ENCODE data around the gene ZDHHC4. TPM values are rescaled to one million over a fixed set of nuclear protein-coding genes. Genes with fewer than 3 reads are reported as not detected.
A peak's percentile ranks its signal among the peaks of the same experiment; 100 is the strongest.

ZDHHC4 gene
- total RNA-seq, 1 experiment from 2014 or later = 28.9 TPM

DNA sequence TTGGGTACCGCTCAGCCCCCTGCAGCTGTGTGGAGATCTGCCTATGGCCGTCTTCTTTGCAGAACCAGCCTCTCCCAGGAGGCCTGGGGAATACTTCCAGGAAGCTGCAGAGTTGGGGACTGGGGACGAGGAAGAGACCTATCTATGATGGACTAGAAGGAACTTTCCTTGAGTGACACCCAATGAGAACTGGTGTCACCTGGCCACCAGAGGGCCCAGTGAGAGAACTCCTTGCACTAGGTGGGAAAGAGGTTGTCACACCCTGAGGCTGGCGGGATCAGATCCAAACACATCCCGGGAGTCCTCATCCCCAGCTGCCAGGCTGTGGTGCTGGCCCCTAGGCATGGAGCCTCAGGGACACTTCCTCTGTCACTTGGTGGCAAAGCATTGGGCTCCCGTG, 21.1 kb upstream of the ZDHHC4 start:
- no TSS peak for BruUV-seq (replicated peaks)
- DNase-seq (peak; percentile 43), ATAC-seq (peak; percentile 57; the same call in 1 of the 2 replicates)
- Histone ChIP-seq H3K9me2 (replicated peaks; ENCODE audit: low read length) (no peaks in the 10 kb centered on the region), H3F3A (ENCODE audit: low read length, unreplicated experiment) (no peaks in the 10 kb centered on the region), H3K9me3 (ENCODE audit: low read length) (no peaks in the 10 kb centered on the region), H4K20me1 (ENCODE audit: low read length) (no peaks in the 10 kb centered on the region), H3K9ac (ENCODE audit: low read length) (no peak overlapping the region), H3K27ac (ENCODE audit: low read length) (no peak overlapping the region), H3K4me2 (ENCODE audit: low read length) (no peak overlapping the region), H3K4me1 (ENCODE audit: insufficient read depth, low read length) (no peaks in the 10 kb centered on the region), H3K27me3 (ENCODE audit: low read length) (no peaks in the 10 kb centered on the region), H2AFZ (ENCODE audit: low read length) (no peak overlapping the region), H3K4me3 (ENCODE audit: low read length) (no peak overlapping the region), H3K36me3 (ENCODE audit: low read depth, low read length) (no peaks in the 10 kb centered on the region), H3K79me2 (ENCODE audit: low read length) (no peaks in the 10 kb centered on the region)
- intact Hi-C loops (cut with micrococcal nuclease) = no loop called here
- ChIA-PET POLR2A (ENCODE audit: unreplicated experiment) (no interaction called here), CTCF (no interaction called here)
- no peak for TF ChIP-seq EZH2 (IDR thresholded peaks at IDR 0.05; ENCODE audit: low read length, unreplicated experiment)
- TF ChIP-seq, protein P1, sequence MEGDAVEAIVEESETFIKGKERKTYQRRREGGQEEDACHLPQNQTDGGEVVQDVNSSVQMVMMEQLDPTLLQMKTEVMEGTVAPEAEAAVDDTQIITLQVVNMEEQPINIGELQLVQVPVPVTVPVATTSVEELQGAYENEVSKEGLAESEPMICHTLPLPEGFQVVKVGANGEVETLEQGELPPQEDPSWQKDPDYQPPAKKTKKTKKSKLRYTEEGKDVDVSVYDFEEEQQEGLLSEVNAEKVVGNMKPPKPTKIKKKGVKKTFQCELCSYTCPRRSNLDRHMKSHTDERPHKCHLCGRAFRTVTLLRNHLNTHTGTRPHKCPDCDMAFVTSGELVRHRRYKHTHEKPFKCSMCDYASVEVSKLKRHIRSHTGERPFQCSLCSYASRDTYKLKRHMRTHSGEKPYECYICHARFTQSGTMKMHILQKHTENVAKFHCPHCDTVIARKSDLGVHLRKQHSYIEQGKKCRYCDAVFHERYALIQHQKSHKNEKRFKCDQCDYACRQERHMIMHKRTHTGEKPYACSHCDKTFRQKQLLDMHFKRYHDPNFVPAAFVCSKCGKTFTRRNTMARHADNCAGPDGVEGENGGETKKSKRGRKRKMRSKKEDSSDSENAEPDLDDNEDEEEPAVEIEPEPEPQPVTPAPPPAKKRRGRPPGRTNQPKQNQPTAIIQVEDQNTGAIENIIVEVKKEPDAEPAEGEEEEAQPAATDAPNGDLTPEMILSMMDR (conservative IDR thresholded peaks at IDR 0.05; ENCODE audit: low read depth, low read length) = peak; percentile 51
- no peak for TF ChIP-seq EZH2phosphoT487 (IDR thresholded peaks at IDR 0.05; ENCODE audit: borderline replicate concordance, low read length)

- TF ChIP-seq EZH2phosphoT487 (IDR thresholded peaks at IDR 0.05; ENCODE audit: borderline replicate concordance, low read length) = no peak
- TF ChIP-seq, protein P1 (conservative IDR thresholded peaks at IDR 0.05; ENCODE audit: low read depth, low read length) = peak; percentile 43
- no peak for TF ChIP-seq EZH2 (IDR thresholded peaks at IDR 0.05; ENCODE audit: low read length, unreplicated experiment)
- H3K9me2 ChIP-seq (replicated peaks; ENCODE audit: low read length) = no peaks in the 10 kb centered on the region
- no peaks in the 10 kb centered on the region for H3K79me2 ChIP-seq (ENCODE audit: low read length)
- H3K9ac ChIP-seq (ENCODE audit: low read length) = no peak overlapping the region
- no peak overlapping the region for H3K27ac ChIP-seq (ENCODE audit: low read length)
- no peaks in the 10 kb centered on the region for H3K36me3 ChIP-seq (ENCODE audit: low read depth, low read length)
- no peaks in the 10 kb centered on the region for H3K27me3 ChIP-seq (ENCODE audit: low read length)
- H4K20me1 ChIP-seq (ENCODE audit: low read length) = no peaks in the 10 kb centered on the region
- BruUV-seq (replicated peaks) = no TSS peak
- H3K4me2 ChIP-seq (ENCODE audit: low read length) = no peak overlapping the region
- POLR2A ChIA-PET (ENCODE audit: unreplicated experiment) = interaction anchor here (0.6 kb wide), 1 partner anchor 42 kb away, joined by 10 read pairs; no protein-coding TSS in a partner anchor
- no peak overlapping the region for H3K4me3 ChIP-seq (ENCODE audit: low read length)
- ATAC-seq (peak; percentile 76), DNase-seq (peak; percentile 66)
- H3K4me1 ChIP-seq (ENCODE audit: insufficient read depth, low read length) = no peaks in the 10 kb centered on the region
- H3F3A ChIP-seq (ENCODE audit: low read length, unreplicated experiment) = no peaks in the 10 kb centered on the region
- intact Hi-C loops (cut with micrococcal nuclease) = no loop called here
- H2AFZ ChIP-seq (ENCODE audit: low read length) = no peak overlapping the region
- H3K9me3 ChIP-seq (ENCODE audit: low read length) = no peaks in the 10 kb centered on the region
- CTCF ChIA-PET = interaction anchor here (0.6 to 1.0 kb wide), 4 partner anchors 16 to 62 kb away, joined by 3 to 7 read pairs (median 5); no protein-coding TSS in a partner anchor
Measured at GRCh38 chr7:6558837-6559236, 18.4 kb upstream of the ZDHHC4 start.

DNA sequence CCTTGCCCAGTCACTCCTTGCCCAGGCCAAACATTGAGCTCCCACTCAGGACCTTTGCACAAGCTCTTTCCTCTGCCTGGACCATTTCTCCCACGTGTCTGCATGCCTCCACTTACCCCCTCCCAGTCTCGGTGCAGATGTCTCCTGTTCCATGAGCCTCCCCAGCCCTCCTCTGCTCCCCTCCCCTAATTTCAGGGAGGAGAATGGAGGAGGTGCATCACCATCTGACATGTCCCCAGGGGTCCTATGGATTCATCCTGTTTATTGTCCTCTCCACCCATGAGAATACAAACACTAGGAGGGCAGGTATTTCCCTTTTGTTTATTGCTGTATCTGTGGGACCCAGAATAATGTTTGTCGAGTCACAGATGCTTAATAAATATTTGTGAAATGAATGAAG, 17.4 kb upstream of the ZDHHC4 start:
- Histone ChIP-seq H3K27ac (ENCODE audit: low read length) (no peak overlapping the region), H3K9me3 (ENCODE audit: low read length) (no peaks in the 10 kb centered on the region), H4K20me1 (ENCODE audit: low read length) (no peaks in the 10 kb centered on the region), H3F3A (ENCODE audit: low read length, unreplicated experiment) (no peaks in the 10 kb centered on the region), H2AFZ (ENCODE audit: low read length) (no peak overlapping the region), H3K4me2 (ENCODE audit: low read length) (no peak overlapping the region), H3K9ac (ENCODE audit: low read length) (no peak overlapping the region), H3K36me3 (ENCODE audit: low read depth, low read length) (no peaks in the 10 kb centered on the region), H3K79me2 (ENCODE audit: low read length) (no peaks in the 10 kb centered on the region), H3K9me2 (replicated peaks; ENCODE audit: low read length) (no peaks in the 10 kb centered on the region), H3K27me3 (ENCODE audit: low read length) (no peaks in the 10 kb centered on the region), H3K4me3 (ENCODE audit: low read length) (no peak overlapping the region), H3K4me1 (ENCODE audit: insufficient read depth, low read length) (no peaks in the 10 kb centered on the region)
- CTCF ChIA-PET = interaction anchor here (0.6 kb wide), 1 partner anchor 46 kb away, joined by 6 read pairs; no protein-coding TSS in a partner anchor
- BruUV-seq (replicated peaks) = no TSS peak
- DNase-seq = no peak
- intact Hi-C loops (cut with micrococcal nuclease) = no loop called here
- no peak for ATAC-seq
- POLR2A ChIA-PET (ENCODE audit: unreplicated experiment) = no interaction called here
- TF ChIP-seq EZH2 (IDR thresholded peaks at IDR 0.05; ENCODE audit: low read length, unreplicated experiment) (no peak), EZH2phosphoT487 (IDR thresholded peaks at IDR 0.05; ENCODE audit: borderline replicate concordance, low read length) (no peak)
- TF ChIP-seq, protein P1 (conservative IDR thresholded peaks at IDR 0.05; ENCODE audit: low read depth, low read length) = no peak
